HEK293 (cell line): ENCODE results near the gene CKMT1B.
"Not testable (repeated sequence)": the region's sequence is repeated elsewhere in the genome, so short reads cannot be mapped to it uniquely, and the experiment has no call there.

Source experiments
- CTCF ChIA-PET: fragments of 350-600 bp; formaldehyde crosslinking; extraction: SDS; loops from one replicate; lab custom pipeline; 2021; ENCODE audit warnings: antibody characterized with exemption; lab: Yijun Ruan, JAX
- POLR2A ChIA-PET: fragments of 300-600 bp; formaldehyde crosslinking; extraction: SDS; loops from one replicate; lab custom pipeline; 2020; ENCODE audit warnings: antibody characterized with exemption, inconsistent platforms; lab: Yijun Ruan, JAX
- H3K27ac ChIP-seq: fragments of 200-500 bp; sonication (Bioruptor generic); 2 replicates; pipeline ENCODE4 v1.5.1; 2014; ENCODE audit warnings: low read depth, low read length, control low read depth, inconsistent platforms; ENCODE audit errors: extremely low read depth
- H3K36me3 ChIP-seq, 2 experiments: fragments of 200-500 bp in 1 of 2; sonication (Bioruptor generic) in 1 of 2; 1 replicate in 1 of 2; 2 replicates in 1 of 2; pipeline ENCODE4 v1.5.1; 2014 to 2017; ENCODE audit warnings: inconsistent platforms in 2 of 2, low read length in 2 of 2; ENCODE audit not compliant: control insufficient read depth in 2 of 2, insufficient read depth in 1 of 2
- H3K4me1 ChIP-seq: fragments of 200-500 bp; sonication (Bioruptor generic); 2 replicates; pipeline ENCODE4 v1.5.1; 2014; ENCODE audit warnings: mild to moderate bottlenecking, low read length, inconsistent platforms; ENCODE audit not compliant: control insufficient read depth, insufficient read depth
- H3K4me3 ChIP-seq: 2 replicates; pipeline ENCODE4 v1.5.1; 2011; ENCODE audit warnings: low read depth, mild to moderate bottlenecking, control low read depth, low read length, moderate library complexity
- H3K9me3 ChIP-seq: fragments of 200-500 bp; sonication (Bioruptor generic); 2 replicates; pipeline ENCODE4 v1.5.1; 2014; ENCODE audit warnings: low read depth, low read length, inconsistent platforms; ENCODE audit not compliant: control insufficient read depth, insufficient read depth
- GFI1B ChIP-seq: fragments of 450-650 bp; formaldehyde crosslinking; IDR thresholded peaks from 2 replicates; pipeline ENCODE4 v1.5.1; 2016; ENCODE audit warnings: missing biosample characterization, missing genetic modification characterization
- GLIS1 ChIP-seq: fragments of 450-650 bp; formaldehyde crosslinking; IDR thresholded peaks from 2 replicates; pipeline ENCODE4 v1.5.1; 2016; ENCODE audit warnings: missing biosample characterization, missing genetic modification characterization
- GLIS2 ChIP-seq: fragments of 450-650 bp; formaldehyde crosslinking; IDR thresholded peaks from 2 replicates; pipeline ENCODE4 v1.5.1; 2016; ENCODE audit warnings: missing biosample characterization, missing genetic modification characterization
- KLF1 ChIP-seq: fragments of 450-650 bp; formaldehyde crosslinking; IDR thresholded peaks from 2 replicates; pipeline ENCODE4 v1.5.1; 2016; ENCODE audit warnings: missing biosample characterization, missing genetic modification characterization
- KLF16 ChIP-seq: fragments of 450-650 bp; formaldehyde crosslinking; IDR thresholded peaks from 2 replicates; pipeline ENCODE4 v1.5.1; 2017; ENCODE audit warnings: missing biosample characterization, missing genetic modification characterization
- OSR2 ChIP-seq: fragments of 450-650 bp; formaldehyde crosslinking; IDR thresholded peaks from 2 replicates; pipeline ENCODE4 v1.5.1; 2016; ENCODE audit warnings: missing biosample characterization, missing genetic modification characterization
- PATZ1 ChIP-seq: fragments of 450-650 bp; formaldehyde crosslinking; IDR thresholded peaks from 2 replicates; pipeline ENCODE4 v1.5.1; 2016; ENCODE audit warnings: missing biosample characterization, missing genetic modification characterization
- PRDM10 ChIP-seq: fragments of 450-650 bp; formaldehyde crosslinking; IDR thresholded peaks from 2 replicates; pipeline ENCODE4 v1.5.1; 2016; ENCODE audit warnings: missing biosample characterization, missing genetic modification characterization
- SP7 ChIP-seq: fragments of 450-650 bp; formaldehyde crosslinking; IDR thresholded peaks from 2 replicates; pipeline ENCODE4 v1.5.1; 2016; ENCODE audit warnings: missing biosample characterization, missing genetic modification characterization
- WT1 ChIP-seq: fragments of 450-650 bp; formaldehyde crosslinking; IDR thresholded peaks from 2 replicates; pipeline ENCODE4 v1.5.1; 2016; ENCODE audit warnings: missing biosample characterization, missing genetic modification characterization
- ZBTB8A ChIP-seq: fragments of 450-650 bp; formaldehyde crosslinking; IDR thresholded peaks from 2 replicates; pipeline ENCODE4 v1.5.1; 2016; ENCODE audit warnings: missing biosample characterization, missing genetic modification characterization
- ZNF394 ChIP-seq: fragments of 450-650 bp; formaldehyde crosslinking; IDR thresholded peaks from 2 replicates; pipeline ENCODE4 v1.5.1; 2016; ENCODE audit warnings: missing biosample characterization, missing genetic modification characterization, mild to moderate bottlenecking, moderate library complexity, borderline replicate concordance
- ZNF398 ChIP-seq: fragments of 450-650 bp; formaldehyde crosslinking; IDR thresholded peaks from 2 replicates; pipeline ENCODE4 v1.5.1; 2017; ENCODE audit warnings: missing biosample characterization, missing genetic modification characterization
- ZNF600 ChIP-seq: fragments of 450-650 bp; formaldehyde crosslinking; IDR thresholded peaks from 2 replicates; pipeline ENCODE4 v1.5.1; 2016; ENCODE audit warnings: missing biosample characterization, missing genetic modification characterization
- ZXDB ChIP-seq: fragments of 450-650 bp; formaldehyde crosslinking; IDR thresholded peaks from 2 replicates; pipeline ENCODE4 v1.5.1; 2016; ENCODE audit warnings: missing biosample characterization, missing genetic modification characterization

Gene CKMT1B

GRCh38 chr15:43589778-43590466 is 3.9 kb upstream of the CKMT1B start, which contains the start of gene PPIP5K1:
Gene PPIP5K1, minus strand, starts transcription at chr15:43590208. Its CDS starts 5,704 bp downstream, at chr15:43584504.
- POLR2A ChIA-PET, H3K27ac ChIP-seq: not testable (repeated sequence)

GRCh38 chr15:43592841-43593240 is 986 bp upstream of the CKMT1B start:
- H3K36me3 ChIP-seq, H3K4me1 ChIP-seq, H3K4me3 ChIP-seq, H3K9me3 ChIP-seq, H3K27ac ChIP-seq, CTCF ChIA-PET, POLR2A ChIA-PET: not testable (repeated sequence)

More at GRCh38 chr15:43589778-43590466, 3.9 kb upstream of the CKMT1B start, which contains the start of gene PPIP5K1:
- H3K4me3 ChIP-seq, H3K4me1 ChIP-seq, CTCF ChIA-PET, H3K9me3 ChIP-seq, H3K36me3 ChIP-seq: not testable (repeated sequence)

GRCh38 chr15:43599131-43599530 is 5.3 kb downstream of the CKMT1B start:
- H3K9me3 ChIP-seq, H3K27ac ChIP-seq, CTCF ChIA-PET, POLR2A ChIA-PET, H3K4me1 ChIP-seq, H3K4me3 ChIP-seq, H3K36me3 ChIP-seq: not testable (repeated sequence)

- CTCF ChIA-PET: interaction anchor here (1.1 kb wide), 1 partner anchor 230 kb away, joined by 3 read pairs; the partner anchor contains the start of genes TUBGCP4 and ZSCAN29
- H3K4me3 ChIP-seq, H3K4me1 ChIP-seq, H3K27ac ChIP-seq, H3K9me3 ChIP-seq, H3K36me3 ChIP-seq, POLR2A ChIA-PET: not testable (repeated sequence)
Observed at GRCh38 chr15:43600200-43600599, 6.4 kb downstream of the CKMT1B start.

GRCh38 chr15:43602233-43602632 is 8.4 kb downstream of the CKMT1B start:
- POLR2A ChIA-PET: interaction anchor here (0.6 to 0.7 kb wide), 3 partner anchors 36 to 600 kb away, joined by 3 to 12 read pairs (median 4); no protein-coding TSS in a partner anchor
- H3K4me1 ChIP-seq, CTCF ChIA-PET, H3K36me3 ChIP-seq, H3K27ac ChIP-seq, H3K4me3 ChIP-seq, H3K9me3 ChIP-seq: not testable (repeated sequence)
- TF ChIP-seq KLF1 (tag by site-specific recombination) (peak; percentile 58), GLIS2 (tag by site-specific recombination) (peak; percentile 35; the same call in 1 of the 2 replicates), KLF16 (tag by site-specific recombination) (peak; percentile 45; the same call in 1 of the 2 replicates), SP7 (tag by site-specific recombination) (peak; percentile 87), PATZ1 (tag by site-specific recombination) (peak; percentile 22; the same call in 1 of the 2 replicates), GLIS1 (peak; percentile 91), ZNF600 (peak; percentile 65; the same call in 1 of the 2 replicates), ZNF398 (0 out of 2 replicates have a peak, but pooled peaks have one; percentile 41), PRDM10 (tag by site-specific recombination) (peak; percentile 77), ZNF394 (tag by site-specific recombination) (peak; percentile 28; the same call in 1 of the 2 replicates), WT1 (tag by site-specific recombination) (peak; percentile 45), GFI1B (tag by site-specific recombination) (0 out of 2 replicates have a peak, but pooled peaks have one; percentile 49), ZXDB (tag by site-specific recombination) (peak; percentile 23; the same call in 1 of the 2 replicates), OSR2 (tag by site-specific recombination) (peak; percentile 66), ZBTB8A (peak; percentile 25; the same call in 1 of the 2 replicates)
